Body of pancreas (tissue), 4 donors: ENCODE data around the gene OOEP.

ENCODE experiments used
- POLR2A ChIP-seq, 3 donors: fragments of 450-650 bp; IDR thresholded peaks; one replicate each; pipeline ENCODE4 v1.6.1; 2016; ENCODE audit warnings: antibody characterized with exemption in 3 of 3, mild to moderate bottlenecking in 2 of 3
- TF ChIP-seq, protein P1 (sequence below), 7 experiments: fragments of 450-650 bp in 4 of 7; fragments of 200-600 bp in 3 of 7; sonication (generic) in 3 of 7; IDR thresholded peaks; one replicate each; pipeline ENCODE4 v1.5.1; 2016 to 2019; ENCODE audit warnings: antibody characterized with exemption in 7 of 7

GRCh38 chr6:73362869-73363536 is 6.7 kb downstream of the OOEP start:
- TF ChIP-seq, protein P1, sequence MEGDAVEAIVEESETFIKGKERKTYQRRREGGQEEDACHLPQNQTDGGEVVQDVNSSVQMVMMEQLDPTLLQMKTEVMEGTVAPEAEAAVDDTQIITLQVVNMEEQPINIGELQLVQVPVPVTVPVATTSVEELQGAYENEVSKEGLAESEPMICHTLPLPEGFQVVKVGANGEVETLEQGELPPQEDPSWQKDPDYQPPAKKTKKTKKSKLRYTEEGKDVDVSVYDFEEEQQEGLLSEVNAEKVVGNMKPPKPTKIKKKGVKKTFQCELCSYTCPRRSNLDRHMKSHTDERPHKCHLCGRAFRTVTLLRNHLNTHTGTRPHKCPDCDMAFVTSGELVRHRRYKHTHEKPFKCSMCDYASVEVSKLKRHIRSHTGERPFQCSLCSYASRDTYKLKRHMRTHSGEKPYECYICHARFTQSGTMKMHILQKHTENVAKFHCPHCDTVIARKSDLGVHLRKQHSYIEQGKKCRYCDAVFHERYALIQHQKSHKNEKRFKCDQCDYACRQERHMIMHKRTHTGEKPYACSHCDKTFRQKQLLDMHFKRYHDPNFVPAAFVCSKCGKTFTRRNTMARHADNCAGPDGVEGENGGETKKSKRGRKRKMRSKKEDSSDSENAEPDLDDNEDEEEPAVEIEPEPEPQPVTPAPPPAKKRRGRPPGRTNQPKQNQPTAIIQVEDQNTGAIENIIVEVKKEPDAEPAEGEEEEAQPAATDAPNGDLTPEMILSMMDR (IDR thresholded peaks at IDR 0.05): no peak
- TF ChIP-seq POLR2A (IDR thresholded peaks at IDR 0.05): no peak
